Naive B cell (primary cell): ENCODE measurements around the gene RPLP2. TPM values are rescaled to one million over a fixed set of nuclear protein-coding genes. Genes with fewer than 3 reads are reported as not detected.

ENCODE experiments used
- ATAC-seq, 2 donors: fragments of 150-1000 bp; cut with Tn5 transposase; 2 replicates each; pipeline ENCODE4 v1.10.0; 2021; ENCODE audit warnings: low read depth in 2 of 2, mild to moderate bottlenecking in 2 of 2, moderate library complexity in 2 of 2
- DNase-seq: peaks from one replicate; pipeline ENCODE4 v3.0.0; 2022
- H3K27ac Mint-ChIP-seq, 6 donors: one replicate each; pipeline ENCODE4 v1.8.0; 2020 to 2022; ENCODE audit warnings: mild to moderate bottlenecking in 6 of 6, mixed read lengths in 6 of 6, moderate library complexity in 5 of 6, inconsistent platforms in 2 of 6
- H3K27me3 Mint-ChIP-seq, 3 donors: one replicate each; pipeline ENCODE4 v1.8.0; 2021 to 2022; ENCODE audit warnings: mixed read lengths in 3 of 3, mild to moderate bottlenecking in 1 of 3
- H3K36me3 Mint-ChIP-seq, 2 donors: one replicate each; pipeline ENCODE4 v1.8.0; 2020 to 2022; ENCODE audit warnings: mixed read lengths in 2 of 2, inconsistent platforms in 1 of 2, mild to moderate bottlenecking in 1 of 2
- H3K4me1 Mint-ChIP-seq, 3 donors: one replicate each; pipeline ENCODE4 v1.8.0; 2020 to 2022; ENCODE audit warnings: mixed read lengths in 3 of 3, inconsistent platforms in 1 of 3, mild to moderate bottlenecking in 1 of 3, moderate library complexity in 1 of 3
- H3K4me3 Mint-ChIP-seq, 8 donors: one replicate each; pipeline ENCODE4 v1.8.0; 2020 to 2022; ENCODE audit warnings: mild to moderate bottlenecking in 8 of 8, mixed read lengths in 8 of 8, moderate library complexity in 8 of 8, inconsistent platforms in 2 of 8
- H3K9me3 Mint-ChIP-seq, 7 donors: one replicate each; pipeline ENCODE4 v1.8.0; 2020 to 2022; ENCODE audit warnings: mixed read lengths in 7 of 7, mild to moderate bottlenecking in 5 of 7, inconsistent platforms in 2 of 7, moderate library complexity in 1 of 7
- polyA plus RNA-seq, 6 donors: library from polyadenylated mRNA; unstranded; fragments of 300-500 nt; fragmentation: Illumina TruSeq; gene quantifications; one replicate each; pipeline ENCODE4 v1.2.3, GENCODE V29; 2021; ENCODE audit warnings: low read depth in 6 of 6

The RPLP2 gene
- polyA plus RNA-seq, 6 donors from 2014 or later, result 1,447 to 3,573 (median 3,150) TPM

- H3K9me3 Mint-ChIP-seq, result no peaks in the 10 kb centered on the region
- DNase-seq (no peak), ATAC-seq (no peak)
- H3K36me3 Mint-ChIP-seq, result no peaks in the 10 kb centered on the region
- peak overlapping the region in 1 of 8 donors; percentile 76 for H3K4me3 Mint-ChIP-seq
- H3K27me3 Mint-ChIP-seq, result peaks cover 0 to 36% (median 6%) of the 10 kb centered on the region in 3 donors
- no peak overlapping the region for H3K27ac Mint-ChIP-seq
- peaks cover 10 to 25% (median 11%) of the 10 kb centered on the region in 3 donors for H3K4me1 Mint-ChIP-seq
Observed at GRCh38 chr11:847876-848275, 38.1 kb downstream of the RPLP2 start.

GRCh38 chr11:848380-848931 is 38.7 kb downstream of the RPLP2 start:
- no peaks in the 10 kb centered on the region for H3K36me3 Mint-ChIP-seq
- peak; percentile 53 to 65 for ATAC-seq
- peak overlapping the region in 7 of 8 donors; percentile 23 to 77 (median 67) for H3K4me3 Mint-ChIP-seq
- H3K27ac Mint-ChIP-seq, result peak overlapping the region in 1 of 6 donors; percentile 70
- H3K27me3 Mint-ChIP-seq, result peaks cover 0 to 33% (median 5%) of the 10 kb centered on the region in 3 donors
- H3K4me1 Mint-ChIP-seq, result peaks cover 7 to 23% (median 10%) of the 10 kb centered on the region in 3 donors
- peak; percentile 65 for DNase-seq
- H3K9me3 Mint-ChIP-seq, result no peaks in the 10 kb centered on the region

DNA sequence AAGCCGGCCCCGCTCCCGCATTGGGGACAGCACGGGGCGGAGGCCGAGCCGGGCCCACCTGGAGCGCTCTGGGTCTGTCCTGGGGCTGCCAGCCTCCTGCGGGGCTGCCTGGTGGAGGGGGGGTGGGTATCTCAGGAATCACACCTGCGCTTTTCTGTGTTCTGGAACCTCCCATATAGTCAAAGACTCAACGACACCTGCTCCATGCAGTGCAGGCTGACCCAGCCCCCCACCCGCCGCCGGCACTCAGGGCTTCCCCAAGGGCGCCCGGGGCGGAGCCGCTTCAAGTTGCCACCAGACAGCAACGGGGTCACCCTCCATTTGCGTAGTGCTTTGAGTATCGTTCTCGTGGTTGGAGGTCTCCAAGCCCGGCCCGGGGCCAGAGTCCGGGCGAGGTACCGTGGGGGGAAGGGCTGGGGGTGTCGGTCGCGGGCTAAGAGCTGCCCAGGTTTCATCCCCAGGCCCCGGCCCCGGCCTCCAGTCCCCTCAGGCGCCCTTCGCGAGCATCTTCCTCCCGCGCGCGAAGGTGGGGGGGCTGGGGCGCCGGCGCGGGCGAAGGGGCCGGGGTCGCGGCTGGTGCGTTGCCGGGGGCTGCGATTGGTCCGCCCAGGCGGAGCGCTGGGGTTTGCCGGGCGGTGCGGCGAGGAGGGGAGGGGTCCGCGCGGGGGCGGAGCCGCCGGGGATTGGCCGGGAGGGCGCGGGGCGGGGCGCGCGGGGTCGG is 39.5 kb downstream of the RPLP2 start:
- no peak for DNase-seq
- H3K9me3 Mint-ChIP-seq, result no peaks in the 10 kb centered on the region
- H3K27me3 Mint-ChIP-seq, result peaks cover 0 to 27% (median 0%) of the 10 kb centered on the region in 3 donors
- peak overlapping the region in 2 of 6 donors; percentile 63 to 66 for H3K27ac Mint-ChIP-seq
- ATAC-seq, result peak; percentile 47 to 60
- no peaks in the 10 kb centered on the region for H3K36me3 Mint-ChIP-seq
- peaks cover 2 to 15% (median 4%) of the 10 kb centered on the region in 3 donors for H3K4me1 Mint-ChIP-seq
- H3K4me3 Mint-ChIP-seq, result peak overlapping the region; percentile 27 to 90 (median 84)

- Mint-ChIP-seq H3K4me3 (peak overlapping the region; percentile 33 to 87 (median 69)), H3K9me3 (no peaks in the 10 kb centered on the region), H3K27ac (no peak overlapping the region), H3K27me3 (peaks cover 0 to 21% (median 0%) of the 10 kb centered on the region in 3 donors), H3K4me1 (peaks cover 0 to 8% (median 0%) of the 10 kb centered on the region in 3 donors), H3K36me3 (no peaks in the 10 kb centered on the region)
- DNase-seq (no peak), ATAC-seq (peak; percentile 21 to 22)
Observed at GRCh38 chr11:849951-850774, 40.4 kb downstream of the RPLP2 start.

DNA sequence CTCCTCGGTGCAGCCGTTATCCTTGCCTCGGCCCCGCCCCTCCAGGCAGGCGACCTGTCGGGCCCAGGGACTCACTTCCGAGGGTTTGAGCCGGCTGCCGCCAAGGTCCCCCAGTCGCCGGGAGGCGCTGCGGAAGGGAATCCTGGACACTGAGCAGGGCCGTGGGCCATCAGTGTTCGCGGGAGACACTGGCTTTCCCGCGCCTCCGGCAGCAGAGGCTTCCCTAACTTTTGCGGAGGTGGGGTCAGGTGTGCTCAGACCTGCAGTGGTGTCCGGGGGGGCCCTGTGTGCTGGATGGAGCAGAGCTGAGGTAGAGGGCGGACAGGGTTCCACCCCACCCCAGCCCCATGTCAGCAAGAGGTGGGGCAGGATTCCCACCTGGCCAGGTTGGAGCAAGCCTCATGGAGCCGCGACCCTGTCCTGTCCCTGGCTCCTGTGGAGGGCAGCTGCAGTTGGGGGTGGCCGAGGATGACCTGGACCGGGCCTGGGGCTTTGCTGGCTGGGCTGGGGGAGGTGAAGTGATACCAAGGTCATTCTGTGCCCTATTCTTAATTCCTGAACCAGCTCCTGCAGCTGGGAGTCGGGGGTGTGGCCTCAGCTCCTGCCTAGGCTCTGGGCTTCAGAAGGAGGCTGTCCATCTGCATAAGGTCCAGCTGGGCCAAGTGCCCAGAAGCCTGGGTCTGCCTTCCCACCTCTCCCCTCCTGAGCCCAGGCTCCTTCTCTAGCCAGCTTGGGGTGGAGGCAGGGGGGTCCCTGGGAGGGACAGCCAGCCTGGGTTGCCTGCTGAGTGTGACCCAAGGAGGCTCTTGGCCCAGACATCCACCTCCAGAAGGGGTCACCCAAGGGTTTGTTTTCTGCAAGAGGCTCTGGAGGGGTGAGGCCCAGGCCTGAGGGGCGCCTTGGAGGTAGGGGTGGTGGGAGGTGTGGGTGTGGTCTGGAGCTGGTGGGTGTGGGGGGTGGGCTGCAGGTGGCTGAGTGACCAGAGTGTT is 41.3 kb downstream of the RPLP2 start:
- Mint-ChIP-seq H3K4me1 (peaks cover 0 to 6% (median 0%) of the 10 kb centered on the region in 3 donors), H3K27ac (peak overlapping the region in 2 of 6 donors; percentile 12 to 47), H3K27me3 (peaks cover 0 to 18% (median 0%) of the 10 kb centered on the region in 3 donors), H3K9me3 (no peaks in the 10 kb centered on the region), H3K4me3 (peak overlapping the region in 6 of 8 donors; percentile 28 to 80 (median 68)), H3K36me3 (no peaks in the 10 kb centered on the region)
- no peak for ATAC-seq
- no peak for DNase-seq

DNA sequence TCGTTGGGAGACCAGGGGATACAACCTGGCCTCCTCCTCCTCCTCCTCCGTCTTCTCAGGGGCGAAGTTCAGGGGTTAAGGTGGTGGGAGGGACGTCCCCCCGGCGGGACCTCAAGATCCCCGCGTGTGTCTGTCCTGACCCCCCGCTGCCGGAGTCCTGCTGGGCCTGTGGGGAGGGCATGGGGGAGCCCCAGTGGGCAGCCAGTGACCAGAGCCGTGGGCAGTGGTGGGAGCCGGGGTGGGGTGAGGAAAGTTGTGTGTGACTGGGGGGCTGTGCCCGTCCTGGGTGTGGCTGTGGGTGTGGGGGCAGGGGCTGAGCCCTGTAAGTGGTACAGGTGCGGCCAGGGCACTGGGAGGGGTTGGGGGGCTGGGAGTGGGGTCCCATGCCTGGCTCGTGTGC is 43.0 kb downstream of the RPLP2 start:
- peak overlapping the region in 1 of 8 donors; percentile 50 for H3K4me3 Mint-ChIP-seq
- H3K36me3 Mint-ChIP-seq, result no peaks in the 10 kb centered on the region
- peak overlapping the region in 1 of 6 donors; percentile 64 for H3K27ac Mint-ChIP-seq
- DNase-seq (no peak), ATAC-seq (no peak)
- no peaks in the 10 kb centered on the region for H3K9me3 Mint-ChIP-seq
- peaks cover 0 to 6% (median 4%) of the 10 kb centered on the region in 3 donors for H3K4me1 Mint-ChIP-seq
- peaks cover 0 to 11% (median 0%) of the 10 kb centered on the region in 3 donors for H3K27me3 Mint-ChIP-seq

- no peaks in the 10 kb centered on the region for H3K36me3 Mint-ChIP-seq
- H3K4me1 Mint-ChIP-seq, result peaks cover 0 to 4% (median 0%) of the 10 kb centered on the region in 3 donors
- no peak overlapping the region for H3K27ac Mint-ChIP-seq
- H3K27me3 Mint-ChIP-seq, result peaks cover 0 to 5% (median 0%) of the 10 kb centered on the region in 3 donors
- no peaks in the 10 kb centered on the region for H3K9me3 Mint-ChIP-seq
- no peak overlapping the region for H3K4me3 Mint-ChIP-seq
- ATAC-seq, result no peak
- no peak for DNase-seq
Observed at GRCh38 chr11:853682-854448, 44.1 kb downstream of the RPLP2 start.

- H3K9me3 Mint-ChIP-seq, result no peaks in the 10 kb centered on the region
- no peak for DNase-seq
- H3K27me3 Mint-ChIP-seq, result no peaks in the 10 kb centered on the region
- H3K27ac Mint-ChIP-seq, result no peak overlapping the region
- peaks cover 0 to 4% (median 0%) of the 10 kb centered on the region in 3 donors for H3K4me1 Mint-ChIP-seq
- H3K36me3 Mint-ChIP-seq, result no peaks in the 10 kb centered on the region
- no peak for ATAC-seq
- no peak overlapping the region for H3K4me3 Mint-ChIP-seq
Observed at GRCh38 chr11:854601-855329, 45.0 kb downstream of the RPLP2 start.

- Mint-ChIP-seq H3K4me1 (peaks cover 0 to 4% (median 0%) of the 10 kb centered on the region in 3 donors), H3K36me3 (no peaks in the 10 kb centered on the region), H3K27me3 (no peaks in the 10 kb centered on the region), H3K27ac (no peak overlapping the region), H3K4me3 (no peak overlapping the region), H3K9me3 (no peaks in the 10 kb centered on the region)
- no peak for DNase-seq
- no peak for ATAC-seq
Observed at GRCh38 chr11:855330-855674, 45.5 kb downstream of the RPLP2 start.

DNA sequence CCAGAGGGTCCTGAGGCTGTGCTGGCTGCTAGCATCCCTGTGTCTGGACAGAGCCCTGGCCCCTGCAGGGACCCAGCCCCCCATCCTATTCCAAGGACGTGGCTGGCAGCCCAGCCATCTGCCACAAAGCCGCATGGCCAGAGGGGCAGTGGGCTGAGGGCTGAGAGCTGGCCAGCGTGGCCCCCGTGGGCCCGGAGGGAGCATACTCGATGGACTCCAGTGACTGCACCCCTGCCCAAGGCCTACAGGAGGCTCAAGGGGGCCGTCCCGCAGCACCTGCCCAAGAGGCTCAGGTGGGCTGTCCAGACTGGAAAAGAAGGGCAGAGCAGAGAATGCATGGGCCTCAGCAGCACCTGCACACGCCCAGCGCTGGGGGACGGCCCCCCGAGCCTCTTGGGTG is 46.0 kb downstream of the RPLP2 start:
- no peaks in the 10 kb centered on the region for H3K9me3 Mint-ChIP-seq
- DNase-seq (no peak), ATAC-seq (no peak)
- no peaks in the 10 kb centered on the region for H3K36me3 Mint-ChIP-seq
- no peak overlapping the region for H3K27ac Mint-ChIP-seq
- no peaks in the 10 kb centered on the region for H3K27me3 Mint-ChIP-seq
- H3K4me1 Mint-ChIP-seq, result peaks cover 0 to 4% (median 0%) of the 10 kb centered on the region in 3 donors
- no peak overlapping the region for H3K4me3 Mint-ChIP-seq

DNA sequence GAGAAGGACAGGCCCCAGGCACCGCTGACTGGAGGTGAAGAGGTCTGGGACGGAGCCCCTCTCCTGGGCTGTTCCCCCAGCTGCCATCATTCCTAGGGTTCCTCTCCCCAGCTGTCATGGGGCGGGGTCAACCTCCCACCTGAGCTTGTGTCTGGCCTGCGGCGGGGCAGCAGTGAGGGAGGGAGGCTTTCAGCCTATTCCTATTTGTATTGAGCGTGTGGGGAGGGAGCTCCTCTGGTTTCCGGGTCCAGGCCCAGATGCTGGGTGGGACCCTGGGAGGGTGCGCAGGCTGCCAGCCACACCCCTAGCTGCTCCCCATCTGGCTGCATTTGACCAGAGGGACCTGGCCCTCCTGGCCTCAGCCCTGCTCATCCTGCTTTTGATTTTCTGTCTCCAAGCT is 46.6 kb downstream of the RPLP2 start:
- Mint-ChIP-seq H3K27ac (no peak overlapping the region), H3K4me3 (no peak overlapping the region)
- DNase-seq, result no peak

More for the DNA sequence above, 46.6 kb downstream of the RPLP2 start:
- H3K27me3 Mint-ChIP-seq, result no peaks in the 10 kb centered on the region
- ATAC-seq, result no peak
- no peaks in the 10 kb centered on the region for H3K36me3 Mint-ChIP-seq
- peaks cover 0 to 4% (median 0%) of the 10 kb centered on the region in 3 donors for H3K4me1 Mint-ChIP-seq
- H3K9me3 Mint-ChIP-seq, result no peaks in the 10 kb centered on the region
